Endothelial cell of umbilical vein (primary cell): ENCODE data around the gene AQP1.

Source experiments
- CTCF ChIP-seq, 2 donors: IDR thresholded peaks; 1 replicate in 1 of 2; 2 replicates in 1 of 2; pipeline ENCODE4 v1.5.1; 2011; ENCODE audit warnings: low read length in 2 of 2, mild to moderate bottlenecking in 2 of 2, moderate library complexity in 2 of 2, control low read depth in 1 of 2, inconsistent platforms in 1 of 2, low read depth in 1 of 2; ENCODE audit not compliant: insufficient read depth in 1 of 2; ENCODE audit errors: extremely low read depth in 1 of 2
- EZH2 ChIP-seq: IDR thresholded peaks from 2 replicates; pipeline ENCODE4 v1.6.1; 2012; ENCODE audit warnings: borderline replicate concordance, low read depth, mild to moderate bottlenecking, moderate library complexity, low read length, inconsistent platforms; ENCODE audit not compliant: severe bottlenecking
- FOS ChIP-seq: IDR thresholded peaks from 2 replicates; pipeline ENCODE4 v1.6.1; 2011; ENCODE audit warnings: mild to moderate bottlenecking, low read length, moderate library complexity, borderline replicate concordance; ENCODE audit not compliant: insufficient read depth
- GATA2 ChIP-seq: IDR thresholded peaks from 2 replicates; pipeline ENCODE4 v1.7.0; 2011; ENCODE audit warnings: low read depth, mild to moderate bottlenecking, moderate library complexity, mixed read lengths, low read length; ENCODE audit not compliant: insufficient read length, insufficient read depth
- JUN ChIP-seq: IDR thresholded peaks from 2 replicates; pipeline ENCODE4 v1.6.1; 2011; ENCODE audit warnings: borderline replicate concordance, low read depth; ENCODE audit not compliant: insufficient read length, insufficient read depth
- MYC ChIP-seq: IDR thresholded peaks from one replicate; pipeline ENCODE4 v1.6.1; 2011; ENCODE audit warnings: mild to moderate bottlenecking, low read depth, low read length
- POLR2A ChIP-seq: IDR thresholded peaks from 2 replicates; pipeline ENCODE4 v1.6.1; 2012; ENCODE audit warnings: low read depth, mild to moderate bottlenecking, control low read depth, low read length
- POLR2AphosphoS5 ChIP-seq: IDR thresholded peaks from 2 replicates; pipeline ENCODE4 v1.6.1; 2012; ENCODE audit warnings: low read depth, mild to moderate bottlenecking, control low read depth, low read length, moderate library complexity; ENCODE audit not compliant: insufficient read depth
- TF ChIP-seq, protein P1 (sequence below): IDR thresholded peaks from 2 replicates; pipeline ENCODE4 v1.6.1; 2011; ENCODE audit not compliant: insufficient read depth, insufficient read length

DNA sequence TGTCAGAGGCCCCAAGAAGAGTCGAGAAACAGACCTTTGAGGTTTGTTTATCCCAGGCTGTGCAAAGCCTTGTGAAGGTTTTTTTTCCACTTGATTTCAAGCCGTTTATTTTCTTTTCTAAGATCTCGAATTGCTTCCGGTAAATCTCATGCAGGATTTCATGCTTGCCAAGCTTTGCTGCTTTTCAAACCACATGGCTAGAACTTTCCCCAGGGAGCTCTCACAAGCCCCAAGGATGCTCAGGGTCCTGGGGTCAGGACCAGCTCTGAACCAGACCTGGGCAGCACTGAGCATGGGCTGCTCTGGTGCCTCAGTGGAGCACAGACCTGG, 48.0 kb upstream of the AQP1 start:
- no peak for TF ChIP-seq CTCF (IDR thresholded peaks at IDR 0.05; ENCODE audit: extremely low read depth in 1 of 2, insufficient read depth in 1 of 2, low read depth in 1 of 2, low read length in 2 of 2)
- TF ChIP-seq, protein P1, sequence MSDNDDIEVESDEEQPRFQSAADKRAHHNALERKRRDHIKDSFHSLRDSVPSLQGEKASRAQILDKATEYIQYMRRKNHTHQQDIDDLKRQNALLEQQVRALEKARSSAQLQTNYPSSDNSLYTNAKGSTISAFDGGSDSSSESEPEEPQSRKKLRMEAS = no peak
- TF ChIP-seq POLR2A = no peak
- TF ChIP-seq EZH2 = no peak
- no peak for TF ChIP-seq POLR2AphosphoS5
- no peak for TF ChIP-seq JUN
- no peak for TF ChIP-seq FOS
- no peak for TF ChIP-seq GATA2
- no peak for TF ChIP-seq MYC
